Esophagus (tissue), 2 donors: Measurements from ENCODE around the gene EPN1. TPM values are rescaled to one million over a fixed set of nuclear protein-coding genes. Genes with fewer than 3 reads are reported as not detected.

ENCODE experiments used
- H3K27ac ChIP-seq, 2 donors: one replicate each; pipeline ENCODE4 v1.5.1; 2013; ENCODE audit warnings: low read depth in 2 of 2, mild to moderate bottlenecking in 2 of 2, inconsistent platforms in 1 of 2, low read length in 1 of 2, moderate library complexity in 1 of 2
- H3K27me3 ChIP-seq, 2 donors: one replicate each; pipeline ENCODE4 v1.6.1; 2013; ENCODE audit warnings: low read length in 2 of 2, control low read depth in 1 of 2, mild to moderate bottlenecking in 1 of 2; ENCODE audit not compliant: insufficient read depth in 2 of 2, control insufficient read depth in 1 of 2
- H3K36me3 ChIP-seq, 2 donors: one replicate each; pipeline ENCODE4 v1.6.1; 2013; ENCODE audit warnings: low read length in 1 of 2; ENCODE audit not compliant: control insufficient read depth in 2 of 2, insufficient read depth in 2 of 2
- H3K4me1 ChIP-seq, 2 donors: one replicate each; pipeline ENCODE4 v1.6.1; 2013; ENCODE audit warnings: low read length in 1 of 2; ENCODE audit not compliant: control insufficient read depth in 2 of 2, insufficient read depth in 2 of 2
- H3K4me3 ChIP-seq, 2 donors: one replicate each; pipeline ENCODE4 v1.5.1; 2013; ENCODE audit warnings: low read length in 2 of 2, mild to moderate bottlenecking in 2 of 2, low read depth in 1 of 2, moderate library complexity in 1 of 2
- H3K9me3 ChIP-seq, 2 donors: one replicate each; pipeline ENCODE4 v1.6.1; 2013; ENCODE audit warnings: mild to moderate bottlenecking in 2 of 2, low read depth in 1 of 2, low read length in 1 of 2, moderate library complexity in 1 of 2; ENCODE audit not compliant: control insufficient read depth in 2 of 2, insufficient read depth in 1 of 2
- WGBS, 2 donors: extraction: QIAGEN DNeasy Blood & Tissue Kit; methylation state at CpG; one replicate each; pipeline ENCODE4 v1.1.7; 2013; 5-methylcytosine and 5-hydroxymethylcytosine counted together
- polyA plus RNA-seq, 2 donors: library from polyadenylated mRNA; stranded (reverse); fragments of 200-250 nt; gene quantifications; one replicate each; pipeline ENCODE4 v1.2.3, GENCODE V29; 2013
- donor health status: healthy with polysubstance abuse.
- donor health status: Bipolar disorder and iron deficiency.

EPN1 gene
- polyA plus RNA-seq, 2 donors: 79.1 to 83.0 TPM

DNA sequence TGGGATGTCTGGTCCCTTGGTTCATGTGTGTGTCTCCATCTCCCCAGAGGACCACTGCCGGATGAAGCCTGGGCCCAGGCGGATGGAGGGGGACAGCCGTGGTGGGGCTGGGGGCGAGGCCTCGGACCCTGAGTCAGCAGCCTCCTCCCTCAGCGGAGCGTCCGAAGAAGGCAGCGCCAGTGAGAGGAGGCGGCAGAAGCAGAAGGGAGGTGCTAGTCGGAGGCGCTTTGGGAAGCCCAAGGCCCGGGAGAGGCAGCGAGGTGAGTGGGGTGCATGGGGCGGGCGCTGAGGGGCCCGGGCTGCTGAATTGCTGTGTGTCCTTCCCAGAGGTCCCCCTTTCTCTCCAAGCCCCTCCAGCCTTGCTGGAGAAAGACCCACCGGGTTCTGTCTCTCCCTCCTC is 23.8 kb upstream of the EPN1 start:
- Histone ChIP-seq H3K9me3 (no peaks in the 10 kb centered on the region), H3K36me3 (no peaks in the 10 kb centered on the region), H3K27ac (no peak overlapping the region), H3K27me3 (no peaks in the 10 kb centered on the region), H3K4me1 (peaks cover 2 to 16% of the 10 kb centered on the region in 2 donors), H3K4me3 (no peak overlapping the region)
- 84 to 89% methylated on average over 18 of the region's 18 CpGs for WGBS, 2 donors

DNA sequence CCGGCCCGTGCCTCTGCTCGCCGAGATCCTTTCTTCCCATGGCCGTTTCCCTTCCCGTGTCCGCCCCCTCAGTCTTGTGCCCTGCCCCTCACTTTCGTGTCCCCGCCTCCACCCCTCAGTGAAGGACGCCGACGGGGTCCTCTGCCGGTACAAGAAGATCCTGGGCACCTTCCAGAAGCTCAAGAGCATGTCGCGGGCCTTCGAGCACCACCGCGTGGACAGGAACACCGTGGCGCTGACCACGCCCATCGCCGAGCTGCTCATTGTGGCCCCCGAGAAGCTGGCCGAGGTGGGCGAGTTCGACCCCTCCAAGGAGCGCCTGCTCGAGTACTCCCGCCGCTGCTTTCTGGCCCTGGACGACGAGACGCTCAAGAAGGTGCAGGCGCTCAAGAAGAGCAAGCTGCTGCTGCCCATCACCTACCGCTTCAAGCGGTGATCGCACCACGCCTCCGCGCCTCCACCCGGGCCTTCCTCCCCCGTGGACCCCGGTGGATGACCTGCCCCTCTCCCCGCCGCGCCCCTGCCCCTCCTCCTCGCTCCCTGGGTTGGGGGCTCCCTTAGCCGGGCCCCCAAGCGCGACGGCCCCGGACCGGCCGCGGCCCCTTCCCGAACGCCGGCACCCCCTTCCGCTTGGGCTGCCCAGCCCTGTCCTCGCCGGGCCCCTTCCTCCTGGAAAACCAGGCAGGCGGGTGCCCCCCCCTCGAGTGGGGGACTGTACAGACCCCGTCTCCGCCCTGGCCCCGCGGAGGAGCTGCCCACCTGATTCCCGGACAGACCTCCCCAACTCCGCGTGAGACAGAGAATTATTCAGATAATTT is 22.5 kb upstream of the EPN1 start:
- peak overlapping the region in 1 of 2 donors; percentile 14 for H3K27ac ChIP-seq
- H3K9me3 ChIP-seq: no peaks in the 10 kb centered on the region
- H3K36me3 ChIP-seq: no peaks in the 10 kb centered on the region
- peaks cover 8 to 26% of the 10 kb centered on the region in 2 donors for H3K4me1 ChIP-seq
- no peak overlapping the region for H3K4me3 ChIP-seq
- 81 to 82% methylated on average over 70 to 71 of the region's 71 CpGs for WGBS, 2 donors
- H3K27me3 ChIP-seq: no peaks in the 10 kb centered on the region

DNA sequence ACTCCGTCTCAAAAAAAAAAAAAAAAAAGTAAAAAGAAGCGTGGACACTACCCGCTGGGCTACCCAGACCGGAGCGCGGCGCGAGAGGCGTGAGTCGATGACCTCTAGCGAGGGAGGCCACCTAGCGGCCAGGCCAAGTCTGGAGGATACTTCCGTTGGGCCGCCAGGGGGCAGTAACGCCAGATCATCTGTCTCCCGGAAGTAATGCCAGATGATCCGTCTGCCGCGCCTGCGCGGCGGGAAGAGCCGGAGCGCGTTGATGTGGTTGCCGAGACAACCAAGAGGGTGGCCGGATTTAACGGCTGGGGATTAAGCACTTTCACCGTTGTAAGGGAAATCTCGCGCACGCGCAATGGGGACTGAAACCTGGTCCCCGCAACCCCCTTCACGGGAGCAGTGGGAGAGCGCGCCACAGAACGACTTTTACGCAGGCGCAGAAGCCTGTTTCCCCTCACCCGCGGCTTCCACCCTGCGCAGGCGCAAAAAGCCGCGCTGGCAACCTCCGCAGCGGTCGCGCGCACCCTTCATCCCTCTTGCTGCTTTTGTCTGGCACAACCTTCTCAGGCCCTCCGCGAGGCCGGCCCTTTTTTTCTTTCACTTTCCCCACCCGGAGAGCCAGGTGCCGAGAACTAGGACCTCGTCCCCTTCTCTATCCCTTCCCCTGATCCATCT is 21.2 kb upstream of the EPN1 start:
- 0% methylated on average over 56 to 57 of the region's 57 CpGs for WGBS, 2 donors
- Histone ChIP-seq H3K27ac (peak overlapping the region; percentile 94 to 95), H3K4me1 (peaks cover 9 to 24% of the 10 kb centered on the region in 2 donors)

DNA sequence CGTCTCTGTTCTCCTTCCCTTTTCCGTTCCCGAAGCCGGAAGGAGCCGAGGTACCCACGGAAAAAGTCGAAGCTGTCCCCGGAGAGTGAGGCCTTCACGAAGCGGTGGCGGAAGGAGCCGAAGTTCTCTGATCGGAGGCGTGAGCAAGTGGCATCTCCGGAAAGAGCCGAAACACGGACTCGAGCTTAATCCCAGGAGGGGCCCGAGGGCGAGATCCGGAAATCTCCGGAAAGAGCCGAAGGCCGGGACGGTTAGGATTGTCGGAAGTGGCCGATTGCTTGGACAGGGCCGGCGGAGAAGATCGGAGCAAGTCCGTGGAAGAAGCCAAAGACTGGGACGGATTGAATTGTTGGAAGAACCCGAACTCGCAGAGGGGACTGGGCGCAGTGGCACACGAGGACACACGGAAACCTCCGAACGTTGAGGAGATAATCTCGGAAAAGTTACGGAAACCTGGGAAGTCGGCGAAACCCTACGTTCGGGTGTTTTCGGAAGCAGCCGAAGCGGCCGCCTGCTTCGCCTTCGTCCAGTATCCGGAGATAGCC is 20.6 kb upstream of the EPN1 start:
- Histone ChIP-seq H3K27me3 (no peaks in the 10 kb centered on the region), H3K27ac (peak overlapping the region; percentile 94 to 95), H3K4me3 (peak overlapping the region; percentile 56 to 90), H3K9me3 (no peaks in the 10 kb centered on the region), H3K4me1 (peaks cover 7 to 21% of the 10 kb centered on the region in 2 donors), H3K36me3 (peaks cover 0 to 6% of the 10 kb centered on the region in 2 donors)
- WGBS, 2 donors: 0% methylated on average over 52 of the region's 52 CpGs

More for the DNA sequence above, 21.2 kb upstream of the EPN1 start:
- Histone ChIP-seq H3K27me3 (no peaks in the 10 kb centered on the region), H3K4me3 (peak overlapping the region; percentile 56 to 90), H3K9me3 (no peaks in the 10 kb centered on the region), H3K36me3 (peaks cover 0 to under 1% of the 10 kb centered on the region in 2 donors)

DNA sequence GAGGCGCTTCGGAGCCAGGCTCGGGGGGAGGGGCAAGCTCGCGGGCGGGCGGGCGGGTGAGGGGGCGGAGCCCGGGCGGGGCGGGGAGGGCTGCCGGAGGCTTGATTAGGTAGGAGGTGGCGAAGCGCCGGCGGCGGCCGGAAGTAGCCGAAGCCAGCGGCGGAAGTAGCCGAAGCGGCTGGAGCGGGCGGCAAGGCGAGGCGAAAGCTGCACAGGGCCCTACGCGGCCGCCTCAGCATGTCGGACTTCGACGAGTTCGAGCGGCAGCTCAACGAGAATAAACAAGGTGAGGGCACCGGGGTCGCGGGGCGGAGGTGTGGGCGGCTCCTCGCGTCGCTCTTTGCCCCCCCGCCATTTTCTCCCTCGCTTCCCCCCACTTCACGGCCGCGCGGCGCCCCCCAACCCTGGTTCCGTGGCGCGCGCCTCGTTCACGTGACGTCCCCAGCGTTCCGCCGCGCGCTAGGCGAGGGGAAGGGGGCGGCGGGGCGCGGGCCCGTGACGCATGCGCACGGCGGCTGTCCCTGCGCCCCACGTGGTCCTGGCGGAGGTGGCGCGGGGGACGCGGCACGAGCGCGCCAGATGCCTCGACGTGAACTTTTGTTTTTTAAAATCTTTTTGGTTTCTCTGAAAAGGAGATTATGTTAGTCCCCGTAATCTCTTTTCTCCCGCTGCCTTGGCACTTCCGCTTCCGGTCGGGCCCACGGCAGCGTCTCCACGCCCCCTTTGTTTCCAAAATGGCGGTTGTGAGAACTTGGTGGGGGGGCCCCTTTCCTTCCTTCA is 20.0 kb upstream of the EPN1 start, which contains the start of gene U2AF2:
Gene U2AF2 (plus strand): TSS at position 168 of the 780 bp plus-strand sequence. CDS start 70 bp downstream, at position 238.
- Histone ChIP-seq H3K4me1 (peaks cover 9 to 19% of the 10 kb centered on the region in 2 donors), H3K9me3 (no peaks in the 10 kb centered on the region), H3K4me3 (peak within 1 kb of the TSS; percentile 85 to 90), H3K27ac (peak within 1 kb of the TSS; percentile 98 to 99), H3K36me3 (peaks cover 0 to 8% of the 10 kb centered on the region in 2 donors), H3K27me3 (no peaks in the 10 kb centered on the region)
- 0 to 1% methylated on average over 75 to 95 of the region's 95 CpGs for WGBS, 2 donors

DNA sequence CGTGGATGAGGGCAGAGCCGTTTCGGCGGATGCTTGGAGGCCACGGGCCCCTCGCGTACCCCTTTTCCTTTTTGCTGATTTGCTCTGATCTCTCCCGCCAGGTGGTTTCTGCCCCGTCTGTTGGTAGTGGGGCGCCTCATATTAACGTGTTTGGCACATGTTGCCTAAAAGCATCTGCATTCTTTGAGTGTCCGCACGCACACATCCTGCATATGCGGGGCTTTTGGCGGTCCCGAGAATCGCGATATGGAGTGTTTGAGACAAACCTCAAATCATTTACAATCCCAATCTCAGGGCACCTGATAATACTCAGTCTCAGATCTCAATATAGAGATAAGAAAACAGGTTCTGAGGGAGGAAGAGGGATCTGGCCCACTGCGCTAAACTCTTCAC is 19.4 kb upstream of the EPN1 start:
- Histone ChIP-seq H3K4me3 (peak overlapping the region; percentile 85 to 90), H3K36me3 (peaks cover 5 to 12% of the 10 kb centered on the region in 2 donors), H3K4me1 (peaks cover 12 to 19% of the 10 kb centered on the region in 2 donors), H3K27me3 (no peaks in the 10 kb centered on the region), H3K27ac (peak overlapping the region; percentile 98 to 99), H3K9me3 (no peaks in the 10 kb centered on the region)
- 0 to 1% methylated on average over 19 of the region's 19 CpGs for WGBS, 2 donors

DNA sequence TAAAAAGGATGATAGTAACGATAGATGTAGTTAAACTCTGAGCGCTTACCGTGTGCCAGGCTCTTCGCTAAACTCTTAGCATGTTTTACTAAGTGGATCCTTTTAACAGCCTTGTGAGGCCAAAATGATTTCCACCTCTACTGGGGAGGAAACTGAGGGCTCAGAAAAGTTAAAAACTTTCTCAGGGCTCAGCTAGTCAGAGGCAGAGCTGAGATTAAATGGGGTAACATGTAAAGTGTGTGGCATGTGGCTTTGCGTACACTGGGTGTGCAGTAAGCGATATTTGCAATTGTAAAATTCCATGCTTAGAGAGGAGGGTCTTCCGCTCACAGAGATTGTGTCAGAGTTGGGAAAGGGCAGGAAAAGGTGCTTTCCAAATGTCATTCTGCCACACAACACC is 18.5 kb upstream of the EPN1 start:
- H3K27me3 ChIP-seq: no peaks in the 10 kb centered on the region
- no peaks in the 10 kb centered on the region for H3K9me3 ChIP-seq
- H3K4me1 ChIP-seq: peaks cover 12 to 19% of the 10 kb centered on the region in 2 donors
- WGBS, 2 donors: 43 to 44% methylated on average over 7 of the region's 7 CpGs
- H3K4me3 ChIP-seq: peak overlapping the region in 1 of 2 donors; percentile 90
- no peak overlapping the region for H3K27ac ChIP-seq
- H3K36me3 ChIP-seq: peaks cover 10 to 21% of the 10 kb centered on the region in 2 donors

DNA sequence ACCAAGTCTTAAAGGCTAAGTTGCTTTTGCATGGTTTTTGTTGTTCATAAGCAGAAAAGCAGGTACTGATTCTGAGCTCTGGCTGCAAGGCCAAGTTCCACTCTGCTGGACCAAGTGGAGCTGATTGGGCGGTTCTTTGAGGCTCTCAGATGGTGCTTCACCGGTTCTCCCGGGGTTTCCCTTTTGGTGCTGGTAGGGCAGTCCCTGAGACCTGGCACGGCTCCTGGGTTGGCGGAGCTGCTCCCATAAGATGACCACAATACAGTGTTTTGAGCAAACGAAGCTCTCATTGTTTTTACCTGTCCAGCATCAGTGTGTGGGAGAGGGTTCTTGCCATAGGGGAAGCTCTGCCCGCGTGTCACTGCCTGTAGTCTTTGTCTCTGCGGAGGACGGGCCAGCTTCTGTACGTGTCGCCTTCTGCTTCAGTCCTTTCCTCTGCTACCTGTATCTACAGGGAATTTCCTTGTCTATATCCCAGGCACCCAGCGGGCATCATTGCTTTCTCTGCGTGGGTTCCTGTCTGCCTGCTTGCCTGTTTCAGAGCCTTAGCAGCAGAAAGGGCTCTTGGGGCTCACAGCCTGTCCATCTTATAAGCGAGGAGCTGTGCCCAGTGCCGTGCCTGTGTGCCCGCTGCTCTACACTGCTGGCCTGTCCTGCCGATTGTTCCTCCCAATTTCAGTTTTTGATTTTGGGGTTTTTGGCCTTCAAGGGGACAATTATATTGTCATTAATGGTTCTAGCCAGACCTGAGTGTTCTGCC is 17.9 kb upstream of the EPN1 start:
- H3K36me3 ChIP-seq: peaks cover 14 to 27% of the 10 kb centered on the region in 2 donors
- peak overlapping the region in 1 of 2 donors; percentile 26 for H3K27ac ChIP-seq
- no peaks in the 10 kb centered on the region for H3K27me3 ChIP-seq
- H3K9me3 ChIP-seq: no peaks in the 10 kb centered on the region
- H3K4me3 ChIP-seq: peak overlapping the region; percentile 7 to 90
- 21 to 23% methylated on average over 18 of the region's 18 CpGs for WGBS, 2 donors
- peaks cover 12 to 19% of the 10 kb centered on the region in 2 donors for H3K4me1 ChIP-seq
